GM12878 (cell line): ENCODE results near the gene CCDC197. TPM values are rescaled to one million over a fixed set of nuclear protein-coding genes. Genes with fewer than 3 reads are reported as not detected.

Experiments used
- ATAC-seq: fragments of 200-7000 bp; cut with Tn5 transposase; 3 replicates; pipeline ENCODE4 v1.9.1; 2020; ENCODE audit warnings: mild to moderate bottlenecking, moderate library complexity
- BruUV-seq: library from RNA; stranded (reverse); fragments of 400-500 nt; replicated peaks from 2 replicates; lab custom pipeline; 2021; lab: Mats Ljungman, UMichigan
- CTCF ChIA-PET: fragments of 300-600 bp; sonication (Branson Sonifier 250); formaldehyde crosslinking; extraction: SDS; loops from one replicate; lab custom pipeline; 2021; ENCODE audit warnings: inconsistent platforms; lab: Yijun Ruan, JAX
- POLR2A ChIA-PET: fragments of 350-600 bp; formaldehyde crosslinking; extraction: SDS; loops from one replicate; lab custom pipeline; 2021; ENCODE audit warnings: inconsistent platforms; lab: Charles Lee
- RAD21 ChIA-PET: fragments of 300-600 bp; sonication (Branson Sonifier 250); formaldehyde crosslinking; loops from one replicate; lab custom pipeline; 2023; ENCODE audit warnings: antibody characterized with exemption; ENCODE audit not compliant: unreplicated experiment; lab: Charles Lee
- SMC1A ChIA-PET: fragments of 300-600 bp; sonication (Branson Sonifier 250); formaldehyde crosslinking; loops from one replicate; lab custom pipeline; 2023; ENCODE audit not compliant: unreplicated experiment, uncharacterized antibody; lab: Charles Lee
- DNase-seq: peaks from one replicate; pipeline ENCODE4 v3.0.0-alpha.2; 2011; ENCODE audit warnings: low read depth, low spot score
- FAIRE-seq: peaks from 3 replicates; lab custom pipeline; 2011; peaks lifted over from hg19 to GRCh38; lab: Jason Lieb, UNC
- H2AFZ ChIP-seq: 2 replicates; pipeline ENCODE4 v1.6.0; 2011; ENCODE audit warnings: low read depth, low read length, control low read depth; ENCODE audit not compliant: control insufficient read depth
- H3K27ac ChIP-seq: 2 replicates; pipeline ENCODE4 v1.5.1; 2011; ENCODE audit warnings: control low read depth; ENCODE audit not compliant: control insufficient read depth, insufficient read depth
- H3K27me3 ChIP-seq, 2 experiments: replicated peaks in 1 of 2; 2 replicates each; pipeline versions ENCODE4 v1.6.0 to v1.6.1; 2011; ENCODE audit warnings: low read length in 1 of 2; ENCODE audit not compliant: control insufficient read depth in 2 of 2, insufficient read depth in 2 of 2
- H3K36me3 ChIP-seq, 2 experiments: 2 replicates each; pipeline ENCODE4 v1.5.1; 2011; ENCODE audit warnings: low read length in 1 of 2; ENCODE audit not compliant: control insufficient read depth in 2 of 2, insufficient read depth in 2 of 2
- H3K4me1 ChIP-seq: 2 replicates; pipeline ENCODE4 v1.6.1; 2011; ENCODE audit warnings: mild to moderate bottlenecking, low read length, moderate library complexity, mixed read lengths; ENCODE audit not compliant: control insufficient read depth, insufficient read depth
- H3K4me2 ChIP-seq: 2 replicates; pipeline ENCODE4 v1.6.0; 2011; ENCODE audit warnings: control low read depth; ENCODE audit not compliant: control insufficient read depth, insufficient read depth
- H3K4me3 ChIP-seq: fragments of 200-600 bp; sonication (generic); 2 replicates; pipeline ENCODE4 v1.5.1; 2016
- H3K79me2 ChIP-seq: 2 replicates; pipeline ENCODE4 v1.6.0; 2011; ENCODE audit warnings: low read length; ENCODE audit not compliant: control insufficient read depth, insufficient read depth
- H3K9ac ChIP-seq: 2 replicates; pipeline ENCODE4 v1.8.0; 2011; ENCODE audit warnings: low read length, control low read depth, mixed read lengths; ENCODE audit not compliant: control insufficient read depth, insufficient read depth
- H3K9me3 ChIP-seq: replicated peaks from 3 replicates; pipeline ENCODE4 v1.5.1; 2011; ENCODE audit warnings: mild to moderate bottlenecking, low read length; ENCODE audit not compliant: control insufficient read depth, insufficient read depth
- H4K20me1 ChIP-seq: 2 replicates; pipeline ENCODE4 v1.6.0; 2011; ENCODE audit not compliant: control insufficient read depth, insufficient read depth
- LARP7 ChIP-seq: fragments of 450-650 bp; IDR thresholded peaks from 2 replicates; pipeline ENCODE4 v1.6.1; 2017; ENCODE audit warnings: mild to moderate bottlenecking
- NR2C1 ChIP-seq: fragments of 450-650 bp; IDR thresholded peaks from 2 replicates; pipeline ENCODE4 v1.6.1; 2017; ENCODE audit warnings: antibody characterized with exemption, mild to moderate bottlenecking, moderate library complexity
- RUNX3 ChIP-seq: IDR thresholded peaks from 2 replicates; pipeline ENCODE4 v1.6.1; 2012; ENCODE audit warnings: low read length, inconsistent platforms
- WGBS: methylation state at CpG from one replicate; pipeline ENCODE4 v1.1.6; 2016; ENCODE audit warnings: low lambda C conversion rate; ENCODE audit not compliant: insufficient replicate concordance, insufficient coverage; ENCODE audit errors: missing lambda C conversion rate; 5-methylcytosine and 5-hydroxymethylcytosine counted together
- in situ Hi-C: fragments of 300-500 bp; cut with MboI; formaldehyde crosslinking; loops from 9 replicates; pipeline ENCODE4 v1.14.3; 2018; ENCODE audit warnings: mixed read lengths
- intact Hi-C: fragments of 100-400 bp; cut with micrococcal nuclease; formaldehyde crosslinking; loops from one replicate; pipeline ENCODE4 v1.14.2; 2022; ENCODE audit not compliant: unreplicated experiment
- polyA plus RNA-seq, 11 experiments: library from polyadenylated mRNA; depleted of rRNA in 4 of 11; unstranded in 6 of 11; stranded (reverse) in 5 of 11; fragments of >200 nt; fragmentation: Nextera tagmentation in 4 of 11; fragmentation: Illumina TruSeq in 1 of 11; extraction: Ambion mirVana in 4 of 11; extraction: Trizol in 1 of 11; gene quantifications; 1 replicate in 1 of 11; 2 replicates in 10 of 11; pipeline versions ENCODE4 v1.2.1 to v1.2.3, GENCODE V29; 2011 to 2016; ENCODE audit warnings: inconsistent platforms in 2 of 11, missing spikeins in 2 of 11, low read depth in 1 of 11
- total RNA-seq, 4 experiments: library from RNA; depleted of rRNA in 3 of 4; stranded (reverse); fragments of >200 nt in 3 of 4; fragmentation: Illumina TruSeq in 1 of 4; extraction: Trizol in 1 of 4; gene quantifications; 2 replicates each; pipeline versions ENCODE4 v1.2.1 to v1.2.3, GENCODE V29; 2013 to 2021
- TF ChIP-seq, protein P1 (sequence below): fragments of 450-650 bp; IDR thresholded peaks from 2 replicates; pipeline ENCODE4 v1.6.1; 2016; ENCODE audit warnings: mild to moderate bottlenecking
- TF ChIP-seq, protein P2 (sequence below): IDR thresholded peaks from 2 replicates; pipeline ENCODE4 v1.6.1; 2011; ENCODE audit warnings: borderline replicate concordance, low read depth, mild to moderate bottlenecking, moderate library complexity, mixed read lengths, low read length; ENCODE audit not compliant: insufficient read depth; ENCODE audit errors: extremely low read length
- TF ChIP-seq, protein P3 (sequence below): fragments of 150-350 bp; IDR thresholded peaks from 2 replicates; pipeline ENCODE4 v1.6.1; 2014; ENCODE audit warnings: mild to moderate bottlenecking, low read depth, low read length

The CCDC197 gene
- total and polyA plus RNA-seq, 10 of the 15 experiments (the other 5 are each of a cell fraction or from before 2014, with no cell fraction given): 0.12 TPM; not detected in 9

DNA sequence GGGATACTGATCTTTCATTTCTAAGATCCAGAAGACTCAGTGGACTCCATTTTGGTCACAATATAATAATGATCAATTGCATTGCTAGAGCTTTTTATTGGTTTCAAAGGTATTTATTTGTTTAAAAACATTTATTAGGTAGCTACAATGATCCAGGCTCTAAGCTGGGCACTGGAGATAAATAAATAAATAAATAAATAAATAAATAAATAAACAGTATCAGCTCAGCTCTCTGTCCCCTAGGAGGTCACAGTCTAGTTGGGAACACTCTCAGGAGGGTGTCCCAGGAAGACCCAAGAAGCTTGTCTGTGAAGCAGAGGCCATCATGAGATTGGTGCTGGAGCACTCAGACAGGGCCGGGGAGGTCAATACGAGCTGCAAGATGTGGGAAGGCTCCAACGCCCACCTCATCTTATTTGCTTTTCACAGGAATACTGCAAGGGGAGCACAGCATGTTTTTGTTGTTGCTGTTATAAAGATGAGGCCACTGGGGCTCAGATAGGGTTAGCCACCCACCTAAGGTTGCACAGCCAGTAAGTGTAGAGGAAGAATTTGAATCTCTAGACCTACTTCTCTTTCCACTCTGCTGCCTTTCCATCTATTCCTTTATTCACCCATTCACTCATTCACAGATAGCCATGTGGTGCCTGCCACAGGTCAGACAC is 36.2 kb upstream of the CCDC197 start:
- no peak for FAIRE-seq
- Histone ChIP-seq H3K27ac (peak overlapping the region; percentile 90), H3K9me3 (no peaks in the 10 kb centered on the region; the same call in 2 of the 3 replicates), H3K79me2 (no peaks in the 10 kb centered on the region; the same call in 1 of the 2 replicates), H2AFZ (no peak overlapping the region), H3K4me3 (no peak overlapping the region), H3K36me3 (no peaks in the 10 kb centered on the region), H3K9ac (peak overlapping the region; percentile 10; the same call in 1 of the 2 replicates), H4K20me1 (no peaks in the 10 kb centered on the region), H3K27me3 (no peaks in the 10 kb centered on the region), H3K4me2 (no peak overlapping the region), H3K4me1 (peaks cover 95% of the 10 kb centered on the region)
- 82% methylated on average over 3 of the region's 3 CpGs for WGBS
- ChIA-PET POLR2A (interaction anchor here (0.6 to 7.8 kb wide), 10 partner anchors 9 to 782 kb away, joined by 3 to 128 read pairs (median 6); partner anchors contain the start of gene ASB2), RAD21 (interaction anchor here (0.9 to 15.3 kb wide), 7 partner anchors 14 to 49 kb away, joined by 3 to 324 read pairs (median 6); partner anchors contain the start of genes ASB2 and CCDC197), SMC1A (interaction anchor here (0.8 to 19.5 kb wide), 8 partner anchors 14 to 50 kb away, joined by 3 to 409 read pairs (median 7); partner anchors contain the start of genes ASB2 and CCDC197), CTCF (interaction anchor here (1.1 to 6.6 kb wide), 9 partner anchors 7 to 50 kb away, joined by 3 to 73 read pairs (median 10); partner anchors contain the start of gene ASB2)
- ATAC-seq: no peak
- intact Hi-C loops (no loop called here), in situ Hi-C loops (loop anchor here (25.0 kb wide), 2 partner anchors 1199 to 1701 kb away; no protein-coding TSS in a partner anchor)
- TF ChIP-seq, protein P1, sequence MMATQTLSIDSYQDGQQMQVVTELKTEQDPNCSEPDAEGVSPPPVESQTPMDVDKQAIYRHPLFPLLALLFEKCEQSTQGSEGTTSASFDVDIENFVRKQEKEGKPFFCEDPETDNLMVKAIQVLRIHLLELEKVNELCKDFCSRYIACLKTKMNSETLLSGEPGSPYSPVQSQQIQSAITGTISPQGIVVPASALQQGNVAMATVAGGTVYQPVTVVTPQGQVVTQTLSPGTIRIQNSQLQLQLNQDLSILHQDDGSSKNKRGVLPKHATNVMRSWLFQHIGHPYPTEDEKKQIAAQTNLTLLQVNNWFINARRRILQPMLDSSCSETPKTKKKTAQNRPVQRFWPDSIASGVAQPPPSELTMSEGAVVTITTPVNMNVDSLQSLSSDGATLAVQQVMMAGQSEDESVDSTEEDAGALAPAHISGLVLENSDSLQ: no peak
- TF ChIP-seq, protein P2, sequence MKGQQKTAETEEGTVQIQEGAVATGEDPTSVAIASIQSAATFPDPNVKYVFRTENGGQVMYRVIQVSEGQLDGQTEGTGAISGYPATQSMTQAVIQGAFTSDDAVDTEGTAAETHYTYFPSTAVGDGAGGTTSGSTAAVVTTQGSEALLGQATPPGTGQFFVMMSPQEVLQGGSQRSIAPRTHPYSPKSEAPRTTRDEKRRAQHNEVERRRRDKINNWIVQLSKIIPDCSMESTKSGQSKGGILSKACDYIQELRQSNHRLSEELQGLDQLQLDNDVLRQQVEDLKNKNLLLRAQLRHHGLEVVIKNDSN: no peak
- TF ChIP-seq, protein P3, sequence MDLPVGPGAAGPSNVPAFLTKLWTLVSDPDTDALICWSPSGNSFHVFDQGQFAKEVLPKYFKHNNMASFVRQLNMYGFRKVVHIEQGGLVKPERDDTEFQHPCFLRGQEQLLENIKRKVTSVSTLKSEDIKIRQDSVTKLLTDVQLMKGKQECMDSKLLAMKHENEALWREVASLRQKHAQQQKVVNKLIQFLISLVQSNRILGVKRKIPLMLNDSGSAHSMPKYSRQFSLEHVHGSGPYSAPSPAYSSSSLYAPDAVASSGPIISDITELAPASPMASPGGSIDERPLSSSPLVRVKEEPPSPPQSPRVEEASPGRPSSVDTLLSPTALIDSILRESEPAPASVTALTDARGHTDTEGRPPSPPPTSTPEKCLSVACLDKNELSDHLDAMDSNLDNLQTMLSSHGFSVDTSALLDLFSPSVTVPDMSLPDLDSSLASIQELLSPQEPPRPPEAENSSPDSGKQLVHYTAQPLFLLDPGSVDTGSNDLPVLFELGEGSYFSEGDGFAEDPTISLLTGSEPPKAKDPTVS: no peak
- TF ChIP-seq LARP7 (no peak), NR2C1 (no peak), RUNX3 (no peak)
- no peak for DNase-seq
- BruUV-seq: no TSS peak
